Smooth muscle cell of the pulmonary artery (primary cell): ENCODE measurements around the gene TSPAN12. TPM values are rescaled to one million over a fixed set of nuclear protein-coding genes. Genes with fewer than 3 reads are reported as not detected.

Source experiments
- total RNA-seq: library from RNA; depleted of rRNA; stranded (reverse); fragments of >200 nt; gene quantifications from 2 replicates; pipeline ENCODE4 v1.2.3, GENCODE V29; 2014

Gene TSPAN12
- 1.9 and 5.2 TPM in 2 replicates for total RNA-seq

GRCh38 chr7:120857588-120858573, at the start of gene TSPAN12:
TSPAN12 (minus strand) TSS chr7:120858144; CDS start chr7:120856763, 1,381 bp downstream.

Other genes starting within 250 kb of the TSPAN12 start
- 7.2 and 12.1 TPM in 2 replicates for gene ING3, start 92.6 kb upstream of the TSPAN12 start, total RNA-seq
- gene CPED1, start 130.6 kb upstream of the TSPAN12 start, total RNA-seq: 52.0 and 64.8 TPM in 2 replicates